ENCODE measurements around the gene PARP1. TPM values are rescaled to one million over a fixed set of nuclear protein-coding genes. Genes with fewer than 3 reads are reported as not detected.

The PARP1 gene
- total RNA-seq, 3 donors from 2014 or later (not counting 1 experiment from before 2014, with no cell fraction given): 62.0 to 81.5 (median 77.0) TPM

- Histone ChIP-seq H3K27ac (ENCODE audit: low read length) (no peak overlapping the region), H3K4me1 (ENCODE audit: control insufficient read depth, insufficient read depth, low read length) (peaks cover 34% of the 10 kb centered on the region), H3K36me3 (ENCODE audit: control insufficient read depth, insufficient read depth, low read length) (peaks cover 40% of the 10 kb centered on the region), H3K4me3 (ENCODE audit: low read length) (no peak overlapping the region), H3K9me3 (ENCODE audit: control insufficient read depth, insufficient read depth, low read length) (no peaks in the 10 kb centered on the region), H3K27me3 (ENCODE audit: control insufficient read depth, insufficient read depth, low read length) (no peaks in the 10 kb centered on the region)
- Mint-ChIP-seq H3K9me3 (no peaks in the 10 kb centered on the region), H3K4me3 (no peak overlapping the region), H3K27me3 (ENCODE audit: low read depth in 2 of 2) (no peaks in the 10 kb centered on the region), H3K27ac (peak overlapping the region in 1 of 2 donors; percentile 48), H3K4me1 (peaks cover 60 to 61% of the 10 kb centered on the region in 2 donors), H3K36me3 (peaks cover 8% of the 10 kb centered on the region)
- ATAC-seq (no peak), DNase-seq (no peak)
- no peak for TF ChIP-seq CTCF (IDR thresholded peaks at IDR 0.05)
- 88% methylated on average over 11 of the region's 11 CpGs for WGBS (ENCODE audit: insufficient coverage)
- intact Hi-C loops (cut with micrococcal nuclease): loop anchor here (10.0 kb wide), 2 partner anchors 216 to 276 kb away; partner anchors contain the start of gene ACBD3
These were observed 7.2 kb downstream of the PARP1 start for GRCh38 chr1:226400519-226401354.

GRCh38 chr1:226397955-226398636 lies 9.8 kb downstream of the PARP1 start:
- intact Hi-C loops (cut with micrococcal nuclease): no loop called here
- no peak for DNase-seq
- no peak for TF ChIP-seq CTCF (IDR thresholded peaks at IDR 0.05)
- Histone ChIP-seq H3K36me3 (ENCODE audit: control insufficient read depth, insufficient read depth, low read length) (peaks cover 48% of the 10 kb centered on the region), H3K4me3 (ENCODE audit: low read length) (no peak overlapping the region), H3K27ac (ENCODE audit: low read length) (no peak overlapping the region), H3K9me3 (ENCODE audit: control insufficient read depth, insufficient read depth, low read length) (no peaks in the 10 kb centered on the region), H3K4me1 (ENCODE audit: control insufficient read depth, insufficient read depth, low read length) (peaks cover 9% of the 10 kb centered on the region), H3K27me3 (ENCODE audit: control insufficient read depth, insufficient read depth, low read length) (no peaks in the 10 kb centered on the region)
- Mint-ChIP-seq H3K4me1 (peaks cover 52 to 53% of the 10 kb centered on the region in 2 donors), H3K4me3 (no peak overlapping the region), H3K27ac (peak overlapping the region in 1 of 2 donors; percentile 16), H3K27me3 (ENCODE audit: low read depth in 2 of 2) (no peaks in the 10 kb centered on the region), H3K36me3 (peaks cover 8% of the 10 kb centered on the region), H3K9me3 (no peaks in the 10 kb centered on the region)
- no peak for ATAC-seq
- 96% methylated on average over 4 of the region's 7 CpGs for WGBS (ENCODE audit: insufficient coverage)

- DNase-seq (no peak), ATAC-seq (no peak)
- 97% methylated on average over 6 of the region's 8 CpGs for WGBS (ENCODE audit: insufficient coverage)
- Histone ChIP-seq H3K4me1 (ENCODE audit: control insufficient read depth, insufficient read depth, low read length) (peaks cover under 1% of the 10 kb centered on the region), H3K27me3 (ENCODE audit: control insufficient read depth, insufficient read depth, low read length) (no peaks in the 10 kb centered on the region), H3K9me3 (ENCODE audit: control insufficient read depth, insufficient read depth, low read length) (no peaks in the 10 kb centered on the region), H3K27ac (ENCODE audit: low read length) (no peak overlapping the region), H3K4me3 (ENCODE audit: low read length) (no peak overlapping the region), H3K36me3 (ENCODE audit: control insufficient read depth, insufficient read depth, low read length) (peaks cover 53% of the 10 kb centered on the region)
- no peaks in the 10 kb centered on the region for H3K27me3 Mint-ChIP-seq (ENCODE audit: low read depth in 2 of 2)
- H3K4me1 Mint-ChIP-seq: peaks cover 48% of the 10 kb centered on the region in 2 donors
- no peaks in the 10 kb centered on the region for H3K9me3 Mint-ChIP-seq
- no peak overlapping the region for H3K27ac Mint-ChIP-seq
- no peak overlapping the region for H3K4me3 Mint-ChIP-seq
- no peak for TF ChIP-seq CTCF (IDR thresholded peaks at IDR 0.05)
- intact Hi-C loops (cut with micrococcal nuclease): no loop called here
- peaks cover 8% of the 10 kb centered on the region for H3K36me3 Mint-ChIP-seq
These were observed 10.6 kb downstream of the PARP1 start for GRCh38 chr1:226397011-226397926.
